Central memory CD8-positive, alpha-beta T cell (primary cell): Measurements from ENCODE around the gene GMFB.

ENCODE experiments used
- ATAC-seq: fragments of 150-1000 bp; cut with Tn5 transposase; replicated peaks from 2 replicates; pipeline ENCODE4 v1.10.0; 2022; ENCODE audit warnings: mild to moderate bottlenecking, moderate FRiP score, moderate number of reproducible peaks; ENCODE audit not compliant: poor library complexity, severe bottlenecking; ENCODE audit errors: extremely low read depth
- DNase-seq, 2 donors: peaks; one replicate each; pipeline ENCODE4 v3.0.0; 2021; ENCODE audit warnings: low spot score in 2 of 2
- H3K27ac Mint-ChIP-seq: one replicate; pipeline ENCODE4 v1.8.0; 2022; ENCODE audit warnings: low read depth, mild to moderate bottlenecking, moderate library complexity, mixed read lengths
- H3K27me3 Mint-ChIP-seq: one replicate; pipeline ENCODE4 v1.8.0; 2022; ENCODE audit warnings: mixed read lengths
- H3K36me3 Mint-ChIP-seq: one replicate; pipeline ENCODE4 v1.8.0; 2022; ENCODE audit warnings: mild to moderate bottlenecking, moderate library complexity, mixed read lengths; ENCODE audit not compliant: insufficient read depth
- H3K4me1 Mint-ChIP-seq: one replicate; pipeline ENCODE4 v1.8.0; 2022; ENCODE audit warnings: mixed read lengths
- H3K4me3 Mint-ChIP-seq: one replicate; pipeline ENCODE4 v1.8.0; 2022; ENCODE audit warnings: mild to moderate bottlenecking, moderate library complexity, mixed read lengths
- H3K9me3 Mint-ChIP-seq: one replicate; pipeline ENCODE4 v1.8.0; 2022; ENCODE audit warnings: mixed read lengths

GMFB gene

GRCh38 chr14:54509546-54510501 lies 21.0 kb upstream of the GMFB start, which contains the start of gene CGRRF1:
CGRRF1 (plus strand) TSS chr14:54509906; CDS start chr14:54509960, 54 bp downstream.
- Mint-ChIP-seq H3K27ac (peak within 1 kb of the TSS; percentile 93), H3K4me1 (peaks cover 51% of the 10 kb centered on the region), H3K27me3 (no peaks in the 10 kb centered on the region), H3K9me3 (no peaks in the 10 kb centered on the region), H3K36me3 (peaks cover 7% of the 10 kb centered on the region), H3K4me3 (peak within 1 kb of the TSS; percentile 99)
- ATAC-seq: peak; percentile 97
- DNase-seq: peak; percentile 92

GRCh38 chr14:54503486-54503885 lies 14.7 kb upstream of the GMFB start:
- ATAC-seq (no peak), DNase-seq (no peak)
- H3K27ac Mint-ChIP-seq: no peak overlapping the region
- peaks cover under 1% of the 10 kb centered on the region for H3K36me3 Mint-ChIP-seq
- no peaks in the 10 kb centered on the region for H3K9me3 Mint-ChIP-seq
- peaks cover 34% of the 10 kb centered on the region for H3K27me3 Mint-ChIP-seq
- H3K4me3 Mint-ChIP-seq: no peak overlapping the region
- no peaks in the 10 kb centered on the region for H3K4me1 Mint-ChIP-seq

- H3K4me3 Mint-ChIP-seq: no peak overlapping the region
- H3K27me3 Mint-ChIP-seq: peaks cover 43% of the 10 kb centered on the region
- peaks cover 2% of the 10 kb centered on the region for H3K36me3 Mint-ChIP-seq
- no peak overlapping the region for H3K27ac Mint-ChIP-seq
- DNase-seq: no peak
- H3K4me1 Mint-ChIP-seq: no peaks in the 10 kb centered on the region
- no peak for ATAC-seq
- H3K9me3 Mint-ChIP-seq: no peaks in the 10 kb centered on the region
Observed at GRCh38 chr14:54502602-54503001, 13.8 kb upstream of the GMFB start.

- Mint-ChIP-seq H3K27ac (no peak overlapping the region), H3K4me3 (no peak overlapping the region), H3K27me3 (peaks cover 44% of the 10 kb centered on the region), H3K9me3 (no peaks in the 10 kb centered on the region), H3K36me3 (peaks cover 2% of the 10 kb centered on the region), H3K4me1 (no peaks in the 10 kb centered on the region)
- no peak for DNase-seq
- no peak for ATAC-seq
Observed at GRCh38 chr14:54501480-54501879, 12.7 kb upstream of the GMFB start.

- Mint-ChIP-seq H3K27ac (no peak overlapping the region), H3K27me3 (peaks cover 44% of the 10 kb centered on the region), H3K9me3 (no peaks in the 10 kb centered on the region), H3K36me3 (peaks cover 2% of the 10 kb centered on the region), H3K4me3 (no peak overlapping the region), H3K4me1 (no peaks in the 10 kb centered on the region)
- DNase-seq: no peak
- no peak for ATAC-seq
Observed at GRCh38 chr14:54500744-54501143, 12.0 kb upstream of the GMFB start.

GRCh38 chr14:54498579-54498978 lies 9.8 kb upstream of the GMFB start:
- H3K36me3 Mint-ChIP-seq: peaks cover 2% of the 10 kb centered on the region
- ATAC-seq (no peak), DNase-seq (no peak)
- no peak overlapping the region for H3K27ac Mint-ChIP-seq
- H3K9me3 Mint-ChIP-seq: no peaks in the 10 kb centered on the region
- H3K4me3 Mint-ChIP-seq: no peak overlapping the region
- no peaks in the 10 kb centered on the region for H3K4me1 Mint-ChIP-seq
- peaks cover 44% of the 10 kb centered on the region for H3K27me3 Mint-ChIP-seq

GRCh38 chr14:54498095-54498531 lies 9.3 kb upstream of the GMFB start:
- H3K36me3 Mint-ChIP-seq: peaks cover 2% of the 10 kb centered on the region
- H3K27ac Mint-ChIP-seq: no peak overlapping the region
- ATAC-seq (no peak), DNase-seq (no peak)
- H3K9me3 Mint-ChIP-seq: no peaks in the 10 kb centered on the region
- H3K27me3 Mint-ChIP-seq: peaks cover 44% of the 10 kb centered on the region
- H3K4me1 Mint-ChIP-seq: no peaks in the 10 kb centered on the region
- no peak overlapping the region for H3K4me3 Mint-ChIP-seq

GRCh38 chr14:54497224-54497623 lies 8.4 kb upstream of the GMFB start:
- Mint-ChIP-seq H3K4me1 (no peaks in the 10 kb centered on the region), H3K9me3 (no peaks in the 10 kb centered on the region), H3K27ac (no peak overlapping the region), H3K4me3 (no peak overlapping the region), H3K36me3 (peaks cover 2% of the 10 kb centered on the region), H3K27me3 (peaks cover 38% of the 10 kb centered on the region)
- no peak for ATAC-seq
- no peak for DNase-seq

- no peak for ATAC-seq
- DNase-seq: no peak
- no peak overlapping the region for H3K27ac Mint-ChIP-seq
- H3K4me1 Mint-ChIP-seq: peaks cover 10% of the 10 kb centered on the region
- H3K4me3 Mint-ChIP-seq: no peak overlapping the region
- H3K27me3 Mint-ChIP-seq: peaks cover 8% of the 10 kb centered on the region
- H3K36me3 Mint-ChIP-seq: peaks cover 10% of the 10 kb centered on the region
- no peaks in the 10 kb centered on the region for H3K9me3 Mint-ChIP-seq
Observed at GRCh38 chr14:54493293-54493692, 4.5 kb upstream of the GMFB start.

GRCh38 chr14:54490445-54491175 lies 1.8 kb upstream of the GMFB start:
- Mint-ChIP-seq H3K27ac (no peak overlapping the region), H3K27me3 (no peaks in the 10 kb centered on the region), H3K4me3 (no peak overlapping the region)

GRCh38 chr14:54489731-54490444 lies 1.1 kb upstream of the GMFB start:
- ATAC-seq: no peak

More at GRCh38 chr14:54490445-54491175, 1.8 kb upstream of the GMFB start:
- DNase-seq: no peak
- Mint-ChIP-seq H3K36me3 (peaks cover 19% of the 10 kb centered on the region), H3K4me1 (peaks cover 34% of the 10 kb centered on the region), H3K9me3 (no peaks in the 10 kb centered on the region)
- ATAC-seq: no peak

GRCh38 chr14:54489318-54489683 lies 521 bp upstream of the GMFB start:
- Mint-ChIP-seq H3K27me3 (no peaks in the 10 kb centered on the region), H3K27ac (peak overlapping the region; percentile 85), H3K36me3 (peaks cover 19% of the 10 kb centered on the region), H3K4me3 (peak overlapping the region; percentile 78), H3K9me3 (no peaks in the 10 kb centered on the region), H3K4me1 (peaks cover 48% of the 10 kb centered on the region)
- DNase-seq (no peak), ATAC-seq (no peak)

More at GRCh38 chr14:54489731-54490444, 1.1 kb upstream of the GMFB start:
- DNase-seq: no peak
- Mint-ChIP-seq H3K9me3 (no peaks in the 10 kb centered on the region), H3K4me3 (peak overlapping the region; percentile 78), H3K27ac (peak overlapping the region; percentile 85), H3K27me3 (no peaks in the 10 kb centered on the region), H3K4me1 (peaks cover 42% of the 10 kb centered on the region), H3K36me3 (peaks cover 19% of the 10 kb centered on the region)
